ENCODE data around the gene ARHGAP28. TPM values are rescaled to one million over a fixed set of nuclear protein-coding genes. Genes with fewer than 3 reads are reported as not detected.

Gene ARHGAP28
- total RNA-seq, 1 experiment from 2014 or later = 9.2 TPM

DNA sequence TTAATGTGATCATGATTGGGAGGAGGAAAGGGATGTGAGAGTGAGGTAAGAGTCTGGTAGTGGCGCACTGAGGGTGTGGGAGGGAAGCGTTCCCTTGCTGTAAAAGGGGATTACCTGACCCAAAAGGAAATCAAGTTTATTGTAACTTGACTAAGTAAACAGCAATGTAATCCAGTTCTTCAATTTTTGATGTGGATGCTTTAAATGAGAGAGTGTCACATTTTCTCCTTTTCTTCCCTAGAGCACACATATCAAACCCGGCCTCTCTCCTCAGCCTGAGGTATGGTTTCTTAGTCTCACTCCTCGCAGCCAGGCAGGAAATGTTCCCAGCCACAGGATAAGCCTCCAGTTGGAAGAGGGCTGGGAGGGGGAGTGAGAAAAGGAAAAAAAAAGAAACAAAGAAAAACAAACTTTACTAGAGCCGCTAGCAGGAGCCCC is 688 bp upstream of the ARHGAP28 start:
- Histone ChIP-seq H3K18ac (ENCODE audit: insufficient read length, low read depth, low read length) (no peak overlapping the region), H4K20me1 (ENCODE audit: control insufficient read depth, insufficient read depth, insufficient read length) (no peaks in the 10 kb centered on the region), H3K14ac (ENCODE audit: insufficient read depth, low read length) (no peak overlapping the region), H3K4ac (ENCODE audit: low read depth, low read length) (no peak overlapping the region), H2BK15ac (ENCODE audit: low read depth, low read length) (no peak overlapping the region), H3K4me2 (ENCODE audit: insufficient read depth, insufficient read length, low read length) (peak overlapping the region; percentile 24), H2BK12ac (ENCODE audit: insufficient read length, low read depth, low read length) (no peak overlapping the region), H2AK5ac (ENCODE audit: insufficient read length, low read length) (no peak overlapping the region), H3K79me2 (ENCODE audit: insufficient read depth, low read length) (no peaks in the 10 kb centered on the region), H4K5ac (ENCODE audit: insufficient read length, low read depth, low read length) (no peak overlapping the region), H4K8ac (replicated peaks; ENCODE audit: insufficient read length, low read depth, low read length) (no peak overlapping the region), H4K91ac (ENCODE audit: insufficient read length, low read depth, low read length) (no peak overlapping the region), H3K9me3 (ENCODE audit: control insufficient read depth, low read depth, low read length) (no peaks in the 10 kb centered on the region), H3K27me3 (ENCODE audit: insufficient read depth, low read length) (no peaks in the 10 kb centered on the region), H3K9ac (ENCODE audit: extremely low read depth, insufficient read length, low read length) (peak overlapping the region; percentile 64), H3K56ac (ENCODE audit: insufficient read length, low read depth, low read length) (no peak overlapping the region), H3K23ac (ENCODE audit: insufficient read length, low read depth, low read length) (no peak overlapping the region), H3T11ph (ENCODE audit: low read length) (no peak overlapping the region), H2BK20ac (ENCODE audit: low read depth, low read length, poor library complexity, severe bottlenecking) (no peak overlapping the region), H2BK5ac (ENCODE audit: insufficient read length, low read length) (no peak overlapping the region), H3K27ac (ENCODE audit: insufficient read length, low read depth, low read length) (peak overlapping the region; percentile 27), H2AFZ (ENCODE audit: low read length) (peak overlapping the region; percentile 18), H3K23me2 (ENCODE audit: insufficient read length, low read depth, low read length, poor library complexity, severe bottlenecking) (peaks cover 3% of the 10 kb centered on the region), H2BK120ac (ENCODE audit: low read depth, low read length, poor library complexity, severe bottlenecking) (no peak overlapping the region), H3K4me1 (ENCODE audit: insufficient read depth, low read length) (peaks cover 9% of the 10 kb centered on the region; the same call in 1 of the 2 replicates), H3K79me1 (ENCODE audit: insufficient read depth, low read depth, low read length, poor library complexity, severe bottlenecking) (no peaks in the 10 kb centered on the region)
- no CpG with 5 or more reads among the region's 5 CpGs for WGBS (ENCODE audit: extremely low coverage, insufficient read length, low lambda C conversion rate)
- DNase-seq = no peak
- TF ChIP-seq, protein P1, sequence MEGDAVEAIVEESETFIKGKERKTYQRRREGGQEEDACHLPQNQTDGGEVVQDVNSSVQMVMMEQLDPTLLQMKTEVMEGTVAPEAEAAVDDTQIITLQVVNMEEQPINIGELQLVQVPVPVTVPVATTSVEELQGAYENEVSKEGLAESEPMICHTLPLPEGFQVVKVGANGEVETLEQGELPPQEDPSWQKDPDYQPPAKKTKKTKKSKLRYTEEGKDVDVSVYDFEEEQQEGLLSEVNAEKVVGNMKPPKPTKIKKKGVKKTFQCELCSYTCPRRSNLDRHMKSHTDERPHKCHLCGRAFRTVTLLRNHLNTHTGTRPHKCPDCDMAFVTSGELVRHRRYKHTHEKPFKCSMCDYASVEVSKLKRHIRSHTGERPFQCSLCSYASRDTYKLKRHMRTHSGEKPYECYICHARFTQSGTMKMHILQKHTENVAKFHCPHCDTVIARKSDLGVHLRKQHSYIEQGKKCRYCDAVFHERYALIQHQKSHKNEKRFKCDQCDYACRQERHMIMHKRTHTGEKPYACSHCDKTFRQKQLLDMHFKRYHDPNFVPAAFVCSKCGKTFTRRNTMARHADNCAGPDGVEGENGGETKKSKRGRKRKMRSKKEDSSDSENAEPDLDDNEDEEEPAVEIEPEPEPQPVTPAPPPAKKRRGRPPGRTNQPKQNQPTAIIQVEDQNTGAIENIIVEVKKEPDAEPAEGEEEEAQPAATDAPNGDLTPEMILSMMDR (conservative IDR thresholded peaks at IDR 0.05) = no peak
- Mint-ChIP-seq H3K27me3 (ENCODE audit: low read depth) (no peaks in the 10 kb centered on the region), H3K36me3 (ENCODE audit: insufficient read depth in 1 of 3, low read depth in 3 of 3) (no peaks in the 10 kb centered on the region), H3K27ac (peak overlapping the region; percentile 100), H3K9me3 (peaks cover 0 to 2% of the 10 kb centered on the region in 2 experiments; a peak in 1 of 5 replicates), H3K4me1 (peaks cover 43 to 46% of the 10 kb centered on the region in 2 experiments), H3K4me3 (peak overlapping the region; percentile 94 to 99)
